ENCODE measurements around the gene SLC25A12.

The SLC25A12 gene

GRCh38 chr2:171924170-171924942, 30.3 kb upstream of the SLC25A12 start:
- H3K36me3 ChIP-seq: peaks cover 47% of the 10 kb centered on the region
- H3K4me3 ChIP-seq (ENCODE audit: low read depth, low read length): no peak overlapping the region
- no peaks in the 10 kb centered on the region for H3K27me3 ChIP-seq (ENCODE audit: insufficient read depth, low read depth, severe bottlenecking)
- H3K9me3 ChIP-seq (ENCODE audit: severe bottlenecking): no peaks in the 10 kb centered on the region
- TF ChIP-seq CTCF (IDR thresholded peaks at IDR 0.05; ENCODE audit: low read depth, low read length): no peak
- no peak overlapping the region for H3K27ac ChIP-seq
- DNase-seq: no peak

GRCh38 chr2:171923206-171923605, 29.2 kb upstream of the SLC25A12 start:
- Histone ChIP-seq H3K4me3 (ENCODE audit: low read depth, low read length) (peak overlapping the region; percentile 81), H3K27ac (peak overlapping the region; percentile 96)
- no peak for DNase-seq

GRCh38 chr2:171922230-171923022, 28.4 kb upstream of the SLC25A12 start, which contains the start of gene HAT1:
TSS of gene HAT1 (plus strand) at chr2:171922461. CDS start at chr2:171922501, 40 bp downstream.
- Histone ChIP-seq H3K4me3 (ENCODE audit: low read depth, low read length) (peak within 1 kb of the TSS; percentile 81), H3K27me3 (ENCODE audit: insufficient read depth, low read depth, severe bottlenecking) (no peaks in the 10 kb centered on the region), H3K9me3 (ENCODE audit: severe bottlenecking) (no peaks in the 10 kb centered on the region), H3K27ac (peak within 1 kb of the TSS; percentile 96), H3K36me3 (peaks cover 31% of the 10 kb centered on the region)
- peak; percentile 97 for DNase-seq
- no peak for TF ChIP-seq CTCF (IDR thresholded peaks at IDR 0.05; ENCODE audit: low read depth, low read length)

More at GRCh38 chr2:171923206-171923605, 29.2 kb upstream of the SLC25A12 start:
- Histone ChIP-seq H3K9me3 (ENCODE audit: severe bottlenecking) (no peaks in the 10 kb centered on the region), H3K36me3 (peaks cover 39% of the 10 kb centered on the region), H3K27me3 (ENCODE audit: insufficient read depth, low read depth, severe bottlenecking) (no peaks in the 10 kb centered on the region)
- TF ChIP-seq CTCF (IDR thresholded peaks at IDR 0.05; ENCODE audit: low read depth, low read length): no peak

- H3K4me3 ChIP-seq (ENCODE audit: low read depth, low read length): peak overlapping the region; percentile 81
- no peak for DNase-seq
- H3K36me3 ChIP-seq: peaks cover 26% of the 10 kb centered on the region
- no peak for TF ChIP-seq CTCF (IDR thresholded peaks at IDR 0.05; ENCODE audit: low read depth, low read length)
- no peaks in the 10 kb centered on the region for H3K27me3 ChIP-seq (ENCODE audit: insufficient read depth, low read depth, severe bottlenecking)
- peak overlapping the region; percentile 96 for H3K27ac ChIP-seq
- H3K9me3 ChIP-seq (ENCODE audit: severe bottlenecking): no peaks in the 10 kb centered on the region
Measured at GRCh38 chr2:171921970-171922229, 27.9 kb upstream of the SLC25A12 start.

GRCh38 chr2:171919453-171919852, 25.4 kb upstream of the SLC25A12 start:
- Histone ChIP-seq H3K27me3 (ENCODE audit: insufficient read depth, low read depth, severe bottlenecking) (no peaks in the 10 kb centered on the region), H3K27ac (no peak overlapping the region), H3K36me3 (peaks cover 5% of the 10 kb centered on the region), H3K4me3 (ENCODE audit: low read depth, low read length) (no peak overlapping the region), H3K9me3 (ENCODE audit: severe bottlenecking) (no peaks in the 10 kb centered on the region)
- TF ChIP-seq CTCF (IDR thresholded peaks at IDR 0.05; ENCODE audit: low read depth, low read length): no peak
- no peak for DNase-seq
